HT1080 (cell line): ENCODE measurements around the gene ROBO1. TPM values are rescaled to one million over a fixed set of nuclear protein-coding genes. Genes with fewer than 3 reads are reported as not detected.

Source experiments
- DNase-seq: peaks from one replicate; pipeline ENCODE4 v3.0.0-alpha.2; 2015; ENCODE audit warnings: low read depth
- total RNA-seq: library from RNA; depleted of rRNA; stranded (reverse); fragments of >200 nt; shearing (Covaris generic); gene quantifications from 2 replicates; pipeline ENCODE4 v1.2.3, GENCODE V29; 2014

ROBO1 gene
- total RNA-seq, 1 experiment from 2014 or later: 15.1 TPM

DNA sequence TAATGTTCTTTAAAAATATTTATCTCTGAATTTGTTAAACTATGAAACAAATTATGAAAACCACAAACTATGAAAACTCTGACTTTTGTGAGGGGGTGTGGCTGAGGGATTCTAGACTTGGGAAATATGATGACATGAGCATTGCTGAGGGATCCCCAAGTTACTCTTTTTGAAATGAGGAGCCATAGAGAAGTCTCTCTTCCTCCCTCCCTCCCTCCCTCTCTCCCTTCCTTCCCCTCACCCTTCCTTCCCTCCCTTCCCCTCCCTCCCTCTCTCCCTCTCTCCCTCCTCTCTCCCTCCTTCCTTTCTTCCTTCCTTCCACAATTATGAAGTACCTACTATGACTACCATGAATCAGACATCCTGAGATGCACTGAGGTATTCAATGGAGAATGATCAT, 673.1 kb downstream of the ROBO1 start:
- no peak for DNase-seq

- peak; percentile 54 for DNase-seq
Observed at GRCh38 chr3:79086514-79086913, 681.3 kb downstream of the ROBO1 start.

DNA sequence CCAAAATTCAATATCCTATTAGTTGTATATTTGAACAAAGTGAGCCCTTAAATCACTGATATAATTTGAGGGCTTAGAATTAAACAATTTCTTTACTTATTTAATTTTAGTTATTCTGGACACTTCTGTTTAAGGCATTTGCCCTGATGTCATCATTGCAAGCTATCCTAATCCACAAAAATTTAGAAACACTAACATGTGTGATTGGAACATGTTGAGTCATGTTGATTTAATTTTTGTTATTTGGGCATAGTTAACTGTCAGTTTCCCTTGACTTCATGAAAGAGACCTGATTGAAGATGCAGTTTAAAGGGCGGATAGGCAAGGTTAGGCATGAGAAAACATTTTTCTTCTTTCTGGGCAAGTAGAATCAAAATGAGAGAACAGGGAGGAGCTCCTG, 682.6 kb downstream of the ROBO1 start:
- DNase-seq: no peak

GRCh38 chr3:79081335-79081734, 686.5 kb downstream of the ROBO1 start:
- no peak for DNase-seq

GRCh38 chr3:79074558-79074957, 693.2 kb downstream of the ROBO1 start:
- DNase-seq: no peak

DNA sequence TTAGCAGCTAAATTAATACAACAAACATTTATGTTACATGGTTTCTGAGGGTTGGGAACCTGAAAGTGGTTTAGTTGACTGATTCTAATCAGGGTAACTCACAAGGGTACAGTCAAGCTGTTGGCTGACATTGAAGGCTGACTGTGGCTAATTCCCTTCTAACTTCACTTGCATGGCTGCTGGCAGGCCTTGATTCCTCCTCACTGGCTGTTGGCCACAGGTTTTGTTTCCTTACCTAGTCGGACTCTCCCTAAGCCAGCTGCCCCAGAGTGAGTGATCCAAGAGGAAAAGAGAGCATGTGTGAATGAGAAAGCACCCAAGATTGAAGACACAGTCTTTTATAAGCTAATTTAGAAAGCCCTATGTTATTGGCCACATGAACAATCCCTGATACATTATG, 700.1 kb downstream of the ROBO1 start:
- DNase-seq: no peak

GRCh38 chr3:79066481-79066880, 701.3 kb downstream of the ROBO1 start:
- no peak for DNase-seq

- DNase-seq: no peak
Observed at GRCh38 chr3:79063624-79064023, 704.2 kb downstream of the ROBO1 start.

GRCh38 chr3:79057756-79058155, 710.0 kb downstream of the ROBO1 start:
- DNase-seq: no peak

- no peak for DNase-seq
Observed at GRCh38 chr3:79056498-79056897, 711.3 kb downstream of the ROBO1 start.

DNA sequence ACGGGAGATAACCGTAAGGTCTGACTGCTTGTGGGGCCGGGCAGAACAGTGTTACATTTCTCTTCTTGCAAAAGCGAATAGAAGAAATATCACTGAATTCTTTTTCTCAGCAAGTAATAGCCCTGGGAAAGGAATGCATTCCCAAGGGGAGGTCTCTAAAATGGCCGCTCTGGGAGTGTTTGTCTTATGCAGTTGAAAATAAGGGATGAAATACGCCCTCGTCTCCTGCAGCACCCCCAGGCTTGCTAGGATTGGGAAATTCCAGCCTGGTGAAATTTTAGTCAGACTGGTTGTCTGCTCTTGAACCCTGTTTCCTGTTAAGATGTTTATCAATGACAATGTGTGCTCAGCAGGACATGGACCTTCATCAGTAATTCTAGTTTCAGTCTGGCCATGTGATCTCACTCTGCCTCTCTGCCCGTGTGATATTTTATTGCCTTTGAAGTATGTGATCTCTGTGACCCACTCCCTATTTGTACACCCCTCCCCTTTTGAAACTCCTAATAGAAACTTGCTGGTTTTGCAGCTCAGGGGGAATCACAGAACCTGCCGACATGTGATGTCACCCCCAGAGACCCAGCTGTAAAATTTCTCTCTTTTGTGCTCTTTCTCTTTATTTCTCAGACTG, 715.6 kb downstream of the ROBO1 start:
- no peak for DNase-seq

- DNase-seq: no peak
Observed at GRCh38 chr3:79047581-79047980, 720.2 kb downstream of the ROBO1 start.

- no peak for DNase-seq
Observed at GRCh38 chr3:79041621-79042020, 726.2 kb downstream of the ROBO1 start.

- peak; percentile 85 for DNase-seq
Observed at GRCh38 chr3:79040701-79041100, 727.1 kb downstream of the ROBO1 start.

GRCh38 chr3:79040091-79040490, 727.7 kb downstream of the ROBO1 start:
- DNase-seq: no peak

GRCh38 chr3:79039192-79039591, 728.6 kb downstream of the ROBO1 start:
- DNase-seq: no peak

DNA sequence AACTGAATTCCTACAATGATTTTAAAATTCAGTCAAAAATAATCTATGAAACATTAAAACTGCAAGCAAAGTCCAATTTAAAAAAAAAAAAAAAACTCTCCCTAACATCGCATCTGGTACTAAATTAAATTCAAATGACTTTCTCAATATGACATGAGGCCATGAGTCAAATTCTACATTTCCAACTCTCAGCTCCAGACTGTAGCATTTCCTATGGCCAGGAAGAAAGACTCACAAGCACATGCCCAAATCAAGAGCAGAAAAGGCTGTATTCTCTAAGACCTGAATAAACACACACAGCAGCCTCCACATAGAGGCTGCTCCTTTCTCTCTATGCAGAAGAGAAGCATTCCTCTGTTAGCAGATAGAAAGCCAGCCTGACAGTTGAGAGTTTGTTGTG, 729.2 kb downstream of the ROBO1 start:
- DNase-seq: no peak

DNA sequence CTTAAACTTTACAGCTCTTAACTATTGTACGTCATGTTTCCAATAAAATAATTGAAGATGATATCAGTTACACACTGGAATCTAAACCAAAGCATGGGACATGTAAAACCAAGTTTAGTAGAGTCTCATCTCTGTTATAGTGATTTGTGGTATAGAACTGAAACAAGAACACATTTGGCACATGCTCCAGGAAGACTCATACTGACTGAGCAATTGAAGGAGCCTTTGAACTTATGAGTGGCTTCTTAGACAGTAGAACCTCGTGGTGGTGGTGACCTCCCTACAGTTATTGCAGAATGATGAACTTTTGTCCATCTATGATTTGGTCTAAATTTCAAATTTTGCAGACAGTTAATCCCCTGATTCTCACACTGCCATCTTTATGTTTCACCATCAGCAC, 729.7 kb downstream of the ROBO1 start:
- DNase-seq: no peak

DNA sequence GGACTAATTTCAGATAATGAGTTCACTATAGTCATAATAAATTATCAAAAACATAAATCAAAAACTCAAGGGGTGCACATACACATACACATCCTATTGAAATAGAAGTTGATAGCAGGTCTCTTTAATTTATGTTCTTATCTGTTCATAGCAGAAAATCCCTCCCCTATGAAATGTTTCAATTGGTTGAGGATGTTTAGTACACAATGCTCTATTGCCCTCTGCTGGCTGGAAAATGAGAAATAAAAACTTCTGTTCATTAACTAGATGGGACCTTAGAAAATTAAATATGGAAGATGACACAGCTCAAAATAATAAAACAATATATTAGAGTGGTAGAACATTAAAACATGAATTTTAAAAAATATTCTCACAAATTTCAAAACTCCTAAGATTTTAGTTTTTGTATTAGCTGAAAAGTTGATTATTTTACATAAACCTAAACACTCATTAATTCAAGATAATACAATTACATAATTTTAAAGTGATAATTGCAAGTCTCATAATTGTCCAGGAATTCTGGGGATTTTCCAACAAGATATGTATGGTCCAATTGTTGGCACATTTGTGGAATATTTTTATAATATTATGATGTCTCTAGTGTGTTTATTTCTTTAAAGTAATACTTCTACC, 735.0 kb downstream of the ROBO1 start:
- peak; percentile 44 for DNase-seq

DNA sequence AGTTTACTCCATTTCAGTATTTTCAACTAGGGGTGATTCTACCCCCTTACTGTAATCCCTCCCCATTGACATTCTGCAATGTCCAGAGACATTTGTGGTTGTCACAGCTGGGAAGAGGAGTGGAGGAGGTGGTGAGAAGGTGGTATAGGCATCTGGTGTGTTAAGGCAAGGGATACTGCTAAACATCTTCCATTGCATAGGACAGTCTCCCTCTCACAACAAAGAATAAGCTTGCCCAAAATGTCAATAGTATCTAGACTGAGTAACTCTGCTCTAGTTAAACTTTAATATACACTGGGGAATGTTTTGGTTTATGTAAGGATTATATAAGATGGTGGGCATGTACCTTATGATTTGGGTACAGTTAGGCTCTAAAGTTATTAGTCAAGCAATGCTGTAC, 737.6 kb downstream of the ROBO1 start:
- no peak for DNase-seq

- no peak for DNase-seq
Observed at GRCh38 chr3:79028916-79029315, 738.9 kb downstream of the ROBO1 start.

DNA sequence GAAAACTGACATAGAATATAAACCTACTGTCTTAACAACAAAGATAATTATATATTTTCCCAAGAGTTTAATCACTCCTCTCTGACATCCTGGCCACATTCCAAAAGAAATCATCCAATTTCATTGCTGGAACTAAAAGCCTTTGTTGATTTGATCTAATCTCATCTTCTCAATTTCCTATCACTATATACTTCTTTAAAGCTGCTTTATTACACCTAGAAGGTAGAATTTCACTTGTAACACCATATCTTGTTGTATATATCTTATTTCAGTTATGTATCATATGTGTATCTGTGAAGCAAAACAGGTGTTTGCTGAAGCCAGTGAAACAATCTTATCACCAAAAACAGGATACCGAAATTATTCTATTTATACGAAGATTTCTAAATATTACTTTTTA, 740.2 kb downstream of the ROBO1 start:
- no peak for DNase-seq

DNA sequence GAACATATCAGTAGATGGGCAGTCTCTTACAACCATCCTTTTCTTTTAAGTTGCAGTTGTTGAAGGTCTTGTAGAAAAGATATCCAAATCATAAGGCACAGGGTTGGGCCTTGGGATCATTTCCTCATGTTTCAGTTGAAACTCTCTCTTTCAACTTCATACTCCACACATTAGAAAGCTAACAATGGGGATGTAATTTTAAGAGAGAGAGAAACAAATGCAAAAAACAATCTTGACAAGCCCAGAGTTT, 747.9 kb downstream of the ROBO1 start:
- DNase-seq: no peak
